ENCODE data around the gene UVRAG. TPM values are rescaled to one million over a fixed set of nuclear protein-coding genes. Genes with fewer than 3 reads are reported as not detected.

Gene UVRAG
- total RNA-seq, 1 experiment from 2014 or later, result 52.7 TPM

DNA sequence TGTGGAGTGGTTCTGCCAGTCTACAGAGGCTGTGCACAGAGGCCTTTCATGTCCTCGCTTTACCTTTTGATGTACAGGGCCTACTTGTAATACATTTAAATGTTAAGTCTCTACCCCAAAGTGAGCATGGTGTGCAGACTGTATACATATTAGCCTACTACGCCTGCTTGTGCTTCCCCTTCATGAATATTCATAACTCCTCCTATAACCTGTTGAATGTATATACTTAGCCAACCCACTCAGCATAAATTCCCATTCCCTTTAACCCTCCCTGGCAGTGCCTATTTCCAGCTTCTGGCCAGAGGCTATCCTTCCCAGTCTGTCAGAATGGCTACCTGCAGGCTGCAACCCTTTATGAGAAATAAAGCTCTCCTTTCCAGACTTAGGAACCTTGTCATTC is 275.2 kb downstream of the UVRAG start:
- H3K9me3 ChIP-seq (ENCODE audit: low read length), result no peaks in the 10 kb centered on the region
- peaks cover 42% of the 10 kb centered on the region for H3K79me2 ChIP-seq (ENCODE audit: low read length)
- H3K27me3 ChIP-seq (ENCODE audit: low read length), result no peaks in the 10 kb centered on the region
- H3K27ac ChIP-seq (ENCODE audit: low read length), result no peak overlapping the region
- H2AFZ ChIP-seq (ENCODE audit: low read length), result no peak overlapping the region
- no peak overlapping the region for H3K4me3 ChIP-seq (ENCODE audit: low read length)
- H3K4me1 ChIP-seq (ENCODE audit: low read length), result 0 out of 2 replicates have a peak, but pooled peaks cover 1% of the 10 kb centered on the region
- H3K36me3 ChIP-seq (ENCODE audit: insufficient read depth, low read length), result 0 out of 2 replicates have a peak, but pooled peaks cover 4% of the 10 kb centered on the region
- no peaks in the 10 kb centered on the region for H4K20me1 ChIP-seq (ENCODE audit: insufficient read depth, low read depth, low read length)
- H3K9ac ChIP-seq (ENCODE audit: low read length), result no peak overlapping the region
- no peak overlapping the region for H3K4me2 ChIP-seq (ENCODE audit: low read depth, low read length, poor library complexity, severe bottlenecking)
- H3K9me2 ChIP-seq (replicated peaks; ENCODE audit: insufficient read depth, low read length), result no peaks in the 10 kb centered on the region
- DNase-seq, result no peak

DNA sequence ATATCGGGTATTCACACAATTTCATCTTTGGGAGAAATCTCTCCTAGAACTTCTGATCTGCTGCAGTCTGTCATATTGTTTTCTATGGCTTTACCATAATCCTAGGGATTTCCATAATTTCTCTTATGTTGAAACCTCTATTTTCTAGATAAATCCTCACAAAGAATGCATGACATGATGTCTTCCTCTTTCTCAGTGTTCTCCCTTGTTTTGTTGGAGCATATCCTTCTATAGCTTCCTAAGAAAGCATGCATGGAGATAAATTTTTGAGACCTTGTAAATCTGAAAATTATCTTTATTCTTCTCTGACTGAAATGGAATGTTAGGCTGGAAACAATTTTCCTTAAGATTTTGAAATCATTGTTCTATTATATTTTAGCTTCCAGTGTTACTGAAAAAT is 275.8 kb downstream of the UVRAG start:
- no peaks in the 10 kb centered on the region for H4K20me1 ChIP-seq (ENCODE audit: insufficient read depth, low read depth, low read length)
- no peak overlapping the region for H3K4me2 ChIP-seq (ENCODE audit: low read depth, low read length, poor library complexity, severe bottlenecking)
- no peaks in the 10 kb centered on the region for H3K4me1 ChIP-seq (ENCODE audit: low read length)
- DNase-seq, result no peak
- no peaks in the 10 kb centered on the region for H3K27me3 ChIP-seq (ENCODE audit: low read length)
- no peak overlapping the region for H3K27ac ChIP-seq (ENCODE audit: low read length)
- H3K36me3 ChIP-seq (ENCODE audit: insufficient read depth, low read length), result 0 out of 2 replicates have a peak, but pooled peaks cover 4% of the 10 kb centered on the region
- H2AFZ ChIP-seq (ENCODE audit: low read length), result no peak overlapping the region
- no peaks in the 10 kb centered on the region for H3K9me2 ChIP-seq (replicated peaks; ENCODE audit: insufficient read depth, low read length)
- H3K79me2 ChIP-seq (ENCODE audit: low read length), result peaks cover 41% of the 10 kb centered on the region
- H3K9me3 ChIP-seq (ENCODE audit: low read length), result no peaks in the 10 kb centered on the region
- H3K9ac ChIP-seq (ENCODE audit: low read length), result no peak overlapping the region
- H3K4me3 ChIP-seq (ENCODE audit: low read length), result no peak overlapping the region

DNA sequence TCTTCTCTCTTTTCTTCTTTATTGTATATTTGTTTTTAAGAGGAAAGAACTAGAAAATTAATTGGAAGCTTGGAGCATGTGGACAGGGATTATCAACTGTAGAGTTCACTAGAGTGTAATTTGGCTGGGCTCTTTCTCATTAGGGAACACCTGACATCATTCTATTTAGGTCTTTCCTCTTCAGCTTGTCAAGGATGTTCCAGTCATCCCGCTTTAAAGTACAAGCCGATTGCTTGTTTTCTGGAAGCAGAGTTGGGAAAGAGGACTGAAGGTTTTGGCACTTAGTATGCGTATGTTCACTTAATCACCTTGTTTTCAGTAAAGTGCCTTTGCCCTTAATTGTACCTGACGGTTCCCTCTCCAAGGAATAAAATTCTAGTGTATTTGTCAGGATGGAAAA is 279.7 kb downstream of the UVRAG start:
- DNase-seq, result no peak
- H4K20me1 ChIP-seq (ENCODE audit: insufficient read depth, low read depth, low read length), result no peaks in the 10 kb centered on the region
- H3K27ac ChIP-seq (ENCODE audit: low read length), result no peak overlapping the region
- H3K79me2 ChIP-seq (ENCODE audit: low read length), result peaks cover 47% of the 10 kb centered on the region
- no peaks in the 10 kb centered on the region for H3K9me2 ChIP-seq (replicated peaks; ENCODE audit: insufficient read depth, low read length)
- H3K36me3 ChIP-seq (ENCODE audit: insufficient read depth, low read length), result peaks cover 5% of the 10 kb centered on the region; the same call in 1 of the 2 replicates
- H3K9ac ChIP-seq (ENCODE audit: low read length), result no peak overlapping the region
- H3K4me1 ChIP-seq (ENCODE audit: low read length), result no peaks in the 10 kb centered on the region
- H3K27me3 ChIP-seq (ENCODE audit: low read length), result no peaks in the 10 kb centered on the region
- no peak overlapping the region for H3K4me3 ChIP-seq (ENCODE audit: low read length)
- no peak overlapping the region for H2AFZ ChIP-seq (ENCODE audit: low read length)
- no peaks in the 10 kb centered on the region for H3K9me3 ChIP-seq (ENCODE audit: low read length)
- H3K4me2 ChIP-seq (ENCODE audit: low read depth, low read length, poor library complexity, severe bottlenecking), result no peak overlapping the region

- Histone ChIP-seq H3K4me3 (ENCODE audit: low read length) (no peak overlapping the region), H3K4me1 (ENCODE audit: low read length) (no peaks in the 10 kb centered on the region), H2AFZ (ENCODE audit: low read length) (no peak overlapping the region), H4K20me1 (ENCODE audit: insufficient read depth, low read depth, low read length) (no peaks in the 10 kb centered on the region), H3K9me2 (replicated peaks; ENCODE audit: insufficient read depth, low read length) (no peaks in the 10 kb centered on the region), H3K27me3 (ENCODE audit: low read length) (no peaks in the 10 kb centered on the region), H3K27ac (ENCODE audit: low read length) (no peak overlapping the region), H3K36me3 (ENCODE audit: insufficient read depth, low read length) (peaks cover 7% of the 10 kb centered on the region; the same call in 1 of the 2 replicates), H3K4me2 (ENCODE audit: low read depth, low read length, poor library complexity, severe bottlenecking) (no peak overlapping the region), H3K9me3 (ENCODE audit: low read length) (no peaks in the 10 kb centered on the region), H3K9ac (ENCODE audit: low read length) (no peak overlapping the region), H3K79me2 (ENCODE audit: low read length) (peaks cover 48% of the 10 kb centered on the region)
- no peak for DNase-seq
Measured at GRCh38 chr11:76095891-76096290, 280.9 kb downstream of the UVRAG start.

DNA sequence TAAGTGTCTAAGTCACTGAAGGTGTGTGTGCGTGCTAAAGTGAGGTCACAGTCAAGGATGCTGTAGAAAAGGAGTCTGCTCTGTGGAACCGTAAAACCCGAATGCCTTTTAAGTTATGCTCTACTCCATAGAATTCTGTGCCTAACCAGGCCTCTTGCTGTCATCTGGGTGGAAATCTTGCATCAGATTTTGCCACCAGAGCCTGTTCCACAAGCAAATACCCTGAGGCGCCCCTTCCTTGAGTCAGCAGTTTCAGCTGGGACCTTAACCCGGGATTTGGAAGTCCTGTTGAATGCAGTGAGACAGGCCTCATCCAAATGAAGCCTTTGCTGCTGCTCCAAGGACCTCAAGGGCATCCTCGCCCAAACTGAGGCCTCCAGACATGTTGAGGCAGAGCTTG is 281.5 kb downstream of the UVRAG start:
- Histone ChIP-seq H3K4me1 (ENCODE audit: low read length) (no peaks in the 10 kb centered on the region), H3K9me3 (ENCODE audit: low read length) (no peaks in the 10 kb centered on the region), H3K27me3 (ENCODE audit: low read length) (no peaks in the 10 kb centered on the region), H3K4me2 (ENCODE audit: low read depth, low read length, poor library complexity, severe bottlenecking) (no peak overlapping the region), H3K36me3 (ENCODE audit: insufficient read depth, low read length) (peaks cover 8% of the 10 kb centered on the region; the same call in 1 of the 2 replicates), H4K20me1 (ENCODE audit: insufficient read depth, low read depth, low read length) (no peaks in the 10 kb centered on the region), H2AFZ (ENCODE audit: low read length) (no peak overlapping the region), H3K9me2 (replicated peaks; ENCODE audit: insufficient read depth, low read length) (no peaks in the 10 kb centered on the region), H3K79me2 (ENCODE audit: low read length) (peaks cover 47% of the 10 kb centered on the region), H3K27ac (ENCODE audit: low read length) (no peak overlapping the region), H3K4me3 (ENCODE audit: low read length) (no peak overlapping the region), H3K9ac (ENCODE audit: low read length) (no peak overlapping the region)
- DNase-seq, result no peak

DNA sequence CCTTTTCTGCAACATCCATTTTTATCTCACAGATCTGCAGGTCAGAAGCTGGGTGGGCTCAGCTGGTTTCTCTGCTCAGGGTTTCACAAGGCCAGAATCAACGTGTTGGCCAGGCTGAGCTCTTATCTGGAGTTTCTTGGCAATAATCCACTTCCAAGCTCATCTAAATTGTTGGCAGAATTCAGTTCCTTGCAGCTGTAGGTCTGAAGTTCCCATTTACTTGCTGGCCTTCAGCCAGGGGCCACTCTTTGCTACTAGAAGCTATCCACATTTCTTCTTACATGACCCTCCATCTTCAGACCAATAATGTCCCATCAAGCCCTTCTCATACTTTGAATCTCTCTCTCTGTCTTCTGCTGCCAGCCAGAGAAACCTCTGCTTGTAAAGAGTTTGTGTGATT is 287.8 kb downstream of the UVRAG start:
- Histone ChIP-seq H4K20me1 (ENCODE audit: insufficient read depth, low read depth, low read length) (no peaks in the 10 kb centered on the region), H3K9me2 (replicated peaks; ENCODE audit: insufficient read depth, low read length) (no peaks in the 10 kb centered on the region), H3K27ac (ENCODE audit: low read length) (no peak overlapping the region), H3K4me3 (ENCODE audit: low read length) (no peak overlapping the region), H3K9me3 (ENCODE audit: low read length) (no peaks in the 10 kb centered on the region), H2AFZ (ENCODE audit: low read length) (no peak overlapping the region), H3K9ac (ENCODE audit: low read length) (no peak overlapping the region), H3K27me3 (ENCODE audit: low read length) (no peaks in the 10 kb centered on the region), H3K4me2 (ENCODE audit: low read depth, low read length, poor library complexity, severe bottlenecking) (no peak overlapping the region), H3K36me3 (ENCODE audit: insufficient read depth, low read length) (peaks cover 8% of the 10 kb centered on the region; the same call in 1 of the 2 replicates), H3K79me2 (ENCODE audit: low read length) (peaks cover 49% of the 10 kb centered on the region), H3K4me1 (ENCODE audit: low read length) (no peaks in the 10 kb centered on the region)
- DNase-seq, result no peak

- H3K9me3 ChIP-seq (ENCODE audit: low read length), result no peaks in the 10 kb centered on the region
- H3K9ac ChIP-seq (ENCODE audit: low read length), result no peak overlapping the region
- H3K27ac ChIP-seq (ENCODE audit: low read length), result no peak overlapping the region
- H3K79me2 ChIP-seq (ENCODE audit: low read length), result peaks cover 50% of the 10 kb centered on the region
- no peaks in the 10 kb centered on the region for H3K4me1 ChIP-seq (ENCODE audit: low read length)
- no peak overlapping the region for H3K4me3 ChIP-seq (ENCODE audit: low read length)
- no peaks in the 10 kb centered on the region for H3K27me3 ChIP-seq (ENCODE audit: low read length)
- H3K9me2 ChIP-seq (replicated peaks; ENCODE audit: insufficient read depth, low read length), result no peaks in the 10 kb centered on the region
- no peak overlapping the region for H2AFZ ChIP-seq (ENCODE audit: low read length)
- DNase-seq, result no peak
- H3K36me3 ChIP-seq (ENCODE audit: insufficient read depth, low read length), result peaks cover 8% of the 10 kb centered on the region; the same call in 1 of the 2 replicates
- H3K4me2 ChIP-seq (ENCODE audit: low read depth, low read length, poor library complexity, severe bottlenecking), result no peak overlapping the region
- no peaks in the 10 kb centered on the region for H4K20me1 ChIP-seq (ENCODE audit: insufficient read depth, low read depth, low read length)
Measured at GRCh38 chr11:76103460-76103859, 288.4 kb downstream of the UVRAG start.

DNA sequence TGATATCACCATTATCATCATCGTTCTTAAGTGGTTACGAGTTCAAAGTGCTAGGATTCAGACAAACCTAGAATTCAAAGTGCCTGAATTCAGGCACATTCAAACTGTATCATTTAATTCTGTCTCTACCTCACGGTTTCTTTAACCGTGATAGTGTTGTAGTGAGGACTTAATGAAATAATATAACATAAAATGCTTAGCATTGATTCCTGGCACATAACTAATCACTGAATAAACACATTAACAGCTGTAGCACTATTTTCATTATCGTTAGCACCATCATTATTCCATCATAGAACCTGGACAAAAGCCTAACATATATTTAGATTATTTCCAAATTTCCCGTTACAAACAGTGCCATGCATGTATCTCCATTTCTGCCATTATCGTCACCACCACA is 289.3 kb downstream of the UVRAG start:
- no peak overlapping the region for H3K4me3 ChIP-seq (ENCODE audit: low read length)
- peaks cover 3% of the 10 kb centered on the region; the same call in 1 of the 2 replicates for H3K36me3 ChIP-seq (ENCODE audit: insufficient read depth, low read length)
- H3K9ac ChIP-seq (ENCODE audit: low read length), result no peak overlapping the region
- H3K79me2 ChIP-seq (ENCODE audit: low read length), result peaks cover 45% of the 10 kb centered on the region
- no peak overlapping the region for H3K4me2 ChIP-seq (ENCODE audit: low read depth, low read length, poor library complexity, severe bottlenecking)
- H3K4me1 ChIP-seq (ENCODE audit: low read length), result no peaks in the 10 kb centered on the region
- H3K9me2 ChIP-seq (replicated peaks; ENCODE audit: insufficient read depth, low read length), result no peaks in the 10 kb centered on the region
- H3K27me3 ChIP-seq (ENCODE audit: low read length), result no peaks in the 10 kb centered on the region
- DNase-seq, result no peak
- H2AFZ ChIP-seq (ENCODE audit: low read length), result no peak overlapping the region
- H3K9me3 ChIP-seq (ENCODE audit: low read length), result no peaks in the 10 kb centered on the region
- no peak overlapping the region for H3K27ac ChIP-seq (ENCODE audit: low read length)
- H4K20me1 ChIP-seq (ENCODE audit: insufficient read depth, low read depth, low read length), result no peaks in the 10 kb centered on the region

DNA sequence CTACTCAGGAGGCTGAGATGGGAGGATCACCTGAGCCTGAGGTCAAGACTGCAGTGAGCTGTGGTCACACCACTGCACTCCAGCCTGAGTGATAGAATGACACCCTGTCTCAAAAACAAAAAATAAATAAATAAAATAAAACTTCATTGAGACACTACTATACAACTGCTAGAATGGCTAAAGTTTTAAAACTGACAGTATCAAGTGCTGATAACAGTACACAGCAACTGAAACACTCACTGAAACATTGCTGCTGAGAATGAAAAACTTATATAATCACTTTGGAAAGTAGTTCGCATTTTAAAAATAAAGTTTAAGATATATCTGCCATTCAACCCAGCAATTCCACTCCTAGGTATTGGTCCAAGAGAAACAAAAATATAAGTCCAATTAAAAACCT is 290.6 kb downstream of the UVRAG start:
- no peaks in the 10 kb centered on the region for H3K9me3 ChIP-seq (ENCODE audit: low read length)
- H3K4me3 ChIP-seq (ENCODE audit: low read length), result no peak overlapping the region
- H3K4me1 ChIP-seq (ENCODE audit: low read length), result no peaks in the 10 kb centered on the region
- H3K79me2 ChIP-seq (ENCODE audit: low read length), result peaks cover 33% of the 10 kb centered on the region
- no peaks in the 10 kb centered on the region for H3K27me3 ChIP-seq (ENCODE audit: low read length)
- no peak overlapping the region for H3K9ac ChIP-seq (ENCODE audit: low read length)
- no peaks in the 10 kb centered on the region for H4K20me1 ChIP-seq (ENCODE audit: insufficient read depth, low read depth, low read length)
- no peak overlapping the region for H3K27ac ChIP-seq (ENCODE audit: low read length)
- no peak for DNase-seq
- no peak overlapping the region for H3K4me2 ChIP-seq (ENCODE audit: low read depth, low read length, poor library complexity, severe bottlenecking)
- H3K9me2 ChIP-seq (replicated peaks; ENCODE audit: insufficient read depth, low read length), result no peaks in the 10 kb centered on the region; the same call in 1 of the 2 replicates
- no peak overlapping the region for H2AFZ ChIP-seq (ENCODE audit: low read length)
- H3K36me3 ChIP-seq (ENCODE audit: insufficient read depth, low read length), result peaks cover 3% of the 10 kb centered on the region; the same call in 1 of the 2 replicates
